OCI-M1 (cell line): ENCODE data around the gene EVL.
"Not testable (repeated sequence)": the region's sequence is repeated elsewhere in the genome, so short reads cannot be mapped to it uniquely, and the experiment has no call there.

Source experiments
- DNase-seq: peaks from one replicate; lab custom pipeline; 2025; lab: John Stamatoyannopoulos, UW

EVL gene

GRCh38 chr14:100038065-100038464 is 27.2 kb upstream of the EVL start:
- no peak for DNase-seq

GRCh38 chr14:100039903-100040302 is 25.3 kb upstream of the EVL start:
- DNase-seq = no peak

- no peak for DNase-seq
Observed at GRCh38 chr14:100041271-100041670, 24.0 kb upstream of the EVL start.

DNA sequence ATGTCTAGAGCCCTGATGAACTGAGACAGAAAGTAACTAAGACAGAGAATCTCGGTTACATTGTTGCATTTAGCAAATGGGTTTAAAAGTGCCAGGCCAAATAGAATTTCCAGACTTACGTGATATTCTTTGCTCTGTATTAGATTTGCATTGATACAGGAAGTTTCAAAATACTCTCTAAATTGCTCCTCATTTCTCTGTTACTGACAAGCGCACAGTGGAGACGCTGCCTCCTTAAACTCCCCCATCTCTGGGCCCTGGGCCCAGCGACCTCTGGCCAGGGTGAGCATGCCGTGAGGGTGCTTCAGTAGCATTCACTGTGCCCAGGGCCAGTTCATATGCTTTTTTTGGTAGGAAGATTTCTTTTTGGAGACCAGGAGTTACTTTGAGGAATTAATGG is 22.9 kb upstream of the EVL start:
- DNase-seq = no peak

DNA sequence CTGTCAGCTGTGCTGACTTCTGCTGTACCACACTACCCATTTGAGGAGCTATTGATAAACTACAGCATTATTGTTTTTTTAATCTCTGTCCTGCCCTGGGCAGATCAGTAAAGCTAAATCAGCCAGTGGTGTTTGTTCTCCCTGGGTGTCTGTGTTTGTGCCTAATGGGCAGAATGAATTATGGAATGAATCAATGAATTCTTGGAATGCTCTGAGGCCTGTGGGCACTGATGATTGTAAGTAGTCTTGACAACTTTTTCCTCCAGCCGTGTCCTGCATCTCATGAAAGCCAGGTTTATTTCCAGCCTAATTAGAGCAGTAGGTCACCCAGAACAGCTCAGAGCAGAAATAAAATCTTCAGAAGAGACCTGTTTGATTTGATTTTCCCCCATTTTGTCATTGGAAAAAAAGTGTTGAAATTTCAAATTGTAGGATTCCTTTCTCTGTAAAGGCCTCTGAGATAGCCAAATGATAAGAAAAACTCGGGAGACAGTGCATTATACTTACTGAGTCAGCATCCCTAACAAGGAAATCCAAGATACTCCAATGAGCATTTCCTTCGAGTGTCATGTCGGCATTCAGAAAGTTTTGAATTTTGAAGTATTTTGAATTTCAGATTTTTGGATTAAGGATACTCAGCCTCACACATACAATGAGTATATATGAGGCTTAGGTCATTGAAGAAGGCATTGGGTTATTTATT is 19.4 kb upstream of the EVL start:
- DNase-seq = no peak

GRCh38 chr14:100047600-100047999 is 17.6 kb upstream of the EVL start:
- DNase-seq = no peak

GRCh38 chr14:100048786-100049185 is 16.4 kb upstream of the EVL start:
- no peak for DNase-seq

GRCh38 chr14:100049220-100049619 is 16.0 kb upstream of the EVL start:
- no peak for DNase-seq

DNA sequence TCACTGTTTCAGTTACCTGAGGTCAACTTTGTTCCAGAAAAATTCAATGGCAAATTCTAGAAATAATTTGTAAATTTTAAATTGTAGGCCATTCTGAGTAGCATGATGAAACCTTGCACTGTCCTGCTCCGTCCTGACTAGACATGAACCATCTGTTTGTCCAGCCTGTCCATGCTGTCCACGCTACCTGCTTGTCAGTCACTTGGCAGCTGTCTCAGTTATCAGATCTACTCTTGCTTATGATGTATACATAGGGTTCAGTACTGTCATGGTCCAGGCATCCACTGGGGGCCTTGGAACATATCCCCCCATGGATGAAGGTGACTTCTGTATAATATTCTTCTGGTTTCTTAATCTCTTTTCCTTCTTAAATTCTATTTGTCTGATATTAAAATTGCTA is 14.1 kb upstream of the EVL start:
- no peak for DNase-seq

GRCh38 chr14:100051543-100051942 is 13.7 kb upstream of the EVL start:
- no peak for DNase-seq

DNA sequence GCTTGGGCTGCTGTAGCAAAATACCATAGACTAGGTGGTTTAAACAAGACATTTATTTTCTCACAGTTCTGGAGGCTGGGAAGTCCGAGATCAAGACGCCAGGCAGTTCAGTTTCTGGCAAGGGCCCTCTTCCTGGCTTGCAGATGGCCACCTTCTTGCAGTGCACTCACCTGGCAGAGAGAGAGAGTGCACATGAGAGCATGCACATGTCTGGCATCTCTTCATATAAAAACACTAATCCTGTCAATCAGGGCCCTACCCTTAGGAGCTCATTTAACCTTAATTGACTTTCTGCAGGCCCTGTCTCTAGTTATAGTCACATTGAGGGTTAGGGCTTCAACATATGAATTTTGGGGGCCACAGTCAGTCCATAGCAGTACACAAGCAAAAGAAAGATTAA is 12.4 kb upstream of the EVL start:
- DNase-seq = no peak

DNA sequence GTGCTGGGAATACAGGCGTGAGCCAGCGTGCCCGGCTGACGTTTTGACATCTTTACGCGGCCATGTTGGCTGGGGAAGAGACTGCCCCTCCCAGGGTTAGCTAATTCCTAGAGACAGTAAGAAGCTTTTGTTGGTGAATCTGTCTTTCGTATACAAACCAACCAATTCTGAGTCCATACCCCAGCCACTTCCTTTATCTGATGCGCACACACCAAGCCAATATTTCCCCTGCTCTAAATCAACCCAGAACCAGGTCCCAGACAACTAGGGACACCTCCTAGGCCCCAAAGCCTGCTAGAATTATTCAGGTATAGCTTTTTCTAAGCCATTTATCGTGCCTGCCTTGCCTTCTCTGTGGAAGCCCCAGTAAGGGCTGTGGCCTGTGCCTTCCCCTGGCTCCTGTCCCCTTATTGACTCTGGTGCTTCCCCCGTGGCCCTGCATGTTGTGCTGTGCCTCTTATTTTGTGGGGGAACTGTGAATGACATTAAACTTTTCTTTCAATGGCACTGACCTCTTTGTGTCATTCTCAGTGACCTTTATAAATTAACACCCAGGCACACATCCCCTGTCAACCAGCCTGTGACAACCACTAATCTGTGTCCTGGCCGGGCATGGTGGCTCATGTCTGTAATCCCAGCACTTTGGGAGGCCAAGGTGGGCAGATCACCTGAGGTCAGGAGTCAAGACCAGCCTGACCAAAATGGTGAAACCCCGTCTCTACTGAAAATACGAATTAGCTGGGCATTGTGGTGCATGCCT is 10.7 kb upstream of the EVL start:
- DNase-seq = no peak

DNA sequence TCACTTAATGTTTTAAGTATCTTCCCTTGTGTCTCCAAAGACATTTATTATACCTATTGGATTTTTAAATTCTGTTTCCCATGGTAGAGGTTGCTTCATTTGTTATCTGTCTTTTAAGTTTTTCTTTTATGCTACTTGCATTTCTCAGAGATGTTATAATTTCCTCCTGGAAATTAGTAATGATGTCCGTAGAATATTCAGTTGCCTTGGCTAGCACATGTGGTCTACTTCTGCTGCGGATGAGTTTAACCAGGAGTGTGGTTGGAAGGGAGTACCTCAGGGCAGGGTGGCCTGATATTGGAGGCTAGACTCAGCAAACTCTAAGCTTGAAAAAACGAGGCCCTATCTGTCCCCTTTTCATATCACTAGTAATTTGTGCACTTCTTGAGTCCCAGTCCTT is 8.8 kb upstream of the EVL start:
- no peak for DNase-seq

DNA sequence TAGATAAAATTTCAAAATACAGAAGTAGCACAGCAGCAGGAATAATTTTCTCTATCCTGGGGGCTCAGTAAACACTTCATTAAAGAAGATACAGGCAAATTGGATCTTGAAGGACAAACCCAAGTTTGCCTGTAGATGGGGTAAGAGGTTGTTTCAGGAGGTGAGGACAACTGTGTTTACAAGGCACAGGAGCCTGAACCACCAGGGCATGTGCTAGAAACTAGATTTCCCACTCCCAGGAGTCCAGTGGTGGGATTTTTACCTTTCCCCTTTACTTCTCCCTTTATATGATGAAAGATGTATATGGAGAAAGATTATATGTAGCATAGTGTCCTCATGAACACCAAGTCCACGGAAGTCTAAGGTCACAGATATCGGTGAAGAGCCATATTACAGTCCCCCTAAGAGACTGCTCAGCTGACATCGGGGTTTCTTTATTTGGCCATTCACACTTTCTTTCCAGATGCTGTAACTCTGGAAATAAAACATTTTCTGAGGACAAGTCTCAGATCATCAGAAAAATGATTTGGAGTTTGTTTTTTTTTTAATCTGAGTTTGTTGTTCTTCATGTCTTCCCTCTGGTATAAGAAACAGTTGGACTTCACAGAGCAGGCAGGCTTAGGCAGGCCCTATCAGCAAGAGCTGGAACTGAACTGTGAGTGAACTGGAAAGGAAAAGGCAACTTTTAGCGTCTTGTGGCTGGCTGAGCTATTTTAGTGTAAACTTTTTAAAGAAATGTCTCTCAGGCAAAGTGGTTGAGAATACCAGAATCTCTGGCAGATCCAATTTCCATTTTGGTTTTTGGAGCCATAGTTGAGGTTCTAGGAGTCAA is 8.0 kb upstream of the EVL start:
- peak; percentile 14 for DNase-seq

DNA sequence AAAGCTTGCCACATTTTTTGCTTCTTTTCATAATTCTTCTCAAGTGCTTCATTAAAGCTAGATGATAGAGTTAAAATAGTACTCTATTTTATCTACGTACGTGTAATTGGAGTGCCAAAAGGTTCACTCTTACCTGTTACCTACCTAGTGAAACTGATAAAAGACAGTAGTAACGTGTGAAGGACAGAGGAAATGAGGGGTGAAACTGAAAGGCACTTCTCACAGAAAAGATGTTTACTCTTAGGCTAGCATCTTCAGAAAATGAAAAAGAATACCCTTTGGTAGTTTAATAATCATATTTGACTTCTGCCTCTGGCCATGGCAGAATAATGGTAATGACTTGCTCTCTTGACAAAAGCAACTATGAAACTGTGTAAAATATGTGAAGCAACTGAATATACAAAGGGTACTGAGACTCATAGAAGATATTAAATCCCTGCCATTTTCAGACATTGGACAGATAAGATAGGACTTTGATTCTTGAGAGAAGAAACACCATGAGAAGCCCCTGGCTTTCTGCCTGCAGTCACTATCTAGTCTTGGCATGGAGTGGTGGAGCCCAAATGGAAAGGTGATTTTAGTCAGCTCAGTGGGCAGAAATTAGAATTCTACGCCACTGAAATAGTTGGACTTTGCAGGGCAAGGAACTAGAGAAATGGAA is 6.3 kb upstream of the EVL start:
- no peak for DNase-seq

DNA sequence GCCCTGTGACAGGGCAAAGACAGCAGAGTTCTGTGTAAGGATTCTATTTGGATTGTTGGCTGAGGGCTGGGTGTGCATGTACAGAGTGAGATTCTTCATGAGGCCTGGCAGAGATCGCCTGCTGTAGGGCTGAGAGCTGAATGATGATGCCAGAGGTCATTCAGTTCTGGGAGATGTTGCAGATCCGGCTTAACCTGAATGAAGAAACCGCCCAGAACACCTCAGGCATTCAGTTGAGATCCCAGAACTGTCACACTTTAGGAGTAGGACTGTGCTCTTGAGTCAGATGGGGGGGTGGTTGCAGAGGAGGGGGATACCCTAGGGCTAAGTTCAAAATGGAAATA is 5.8 kb upstream of the EVL start:
- no peak for DNase-seq

- no peak for DNase-seq
Observed at GRCh38 chr14:100060760-100061159, 4.5 kb upstream of the EVL start.

- DNase-seq = no peak
Observed at GRCh38 chr14:100062590-100062989, 2.6 kb upstream of the EVL start.

DNA sequence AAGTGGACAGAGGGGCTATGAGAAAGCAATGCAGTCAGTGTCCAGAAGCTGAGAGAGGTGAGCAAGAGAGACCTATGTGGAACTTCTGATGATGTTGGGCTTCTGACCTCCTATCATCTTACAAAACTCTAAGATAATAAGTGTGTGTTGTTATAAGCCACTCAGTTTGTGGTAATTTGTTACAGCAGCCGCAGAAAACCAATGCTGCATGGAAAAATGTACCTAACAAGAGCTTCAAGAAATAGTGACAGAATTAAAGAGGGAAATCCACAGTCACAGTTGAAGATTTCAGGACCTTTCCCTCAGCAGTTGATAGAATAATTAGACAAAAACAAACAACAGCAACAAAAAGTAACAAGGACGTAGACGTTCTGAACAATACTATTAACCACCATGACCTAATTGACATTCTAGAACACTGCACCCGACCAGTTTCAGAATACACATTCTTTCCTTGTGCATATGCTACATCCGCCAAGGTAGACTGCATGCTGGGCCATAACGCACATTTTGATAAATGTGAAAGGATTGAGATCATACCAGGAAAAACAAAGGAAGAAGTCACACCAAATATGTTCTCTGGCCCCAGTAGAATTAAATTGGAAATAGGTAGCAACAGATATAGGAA is 1.8 kb upstream of the EVL start:
- no peak for DNase-seq

- DNase-seq = not testable (repeated sequence)
Observed at GRCh38 chr14:100064335-100065092, 708 bp upstream of the EVL start.

GRCh38 chr14:100065942-100066574 is 836 bp downstream of the EVL start:
- DNase-seq = no peak
